Measurements from ENCODE around the gene RASA3.
"Not testable (repeated sequence)": the region's sequence is repeated elsewhere in the genome, so short reads cannot be mapped to it uniquely, and the experiment has no call there.

The RASA3 gene

DNA sequence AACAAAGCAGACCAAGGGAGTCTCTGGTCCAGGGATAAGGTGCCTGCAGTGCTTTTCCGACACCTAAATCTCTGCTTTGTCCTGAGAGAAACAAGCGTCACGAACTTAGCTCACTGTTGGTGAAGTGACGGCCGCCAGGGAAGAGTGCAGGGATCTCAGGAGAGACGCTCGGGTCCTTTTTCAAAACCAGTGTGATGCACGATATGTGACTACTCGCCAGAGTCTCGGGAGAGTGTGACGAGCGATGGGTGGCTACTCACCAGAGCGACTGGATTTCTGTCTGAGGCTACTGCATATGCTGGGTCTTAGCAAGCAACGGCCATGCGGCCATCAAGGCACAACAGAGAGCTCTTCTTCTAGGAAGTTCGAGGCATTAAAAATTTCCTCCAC is 30.1 kb upstream of the RASA3 start:
- Histone ChIP-seq H3K4me1 (ENCODE audit: low read length) (peaks cover 8% of the 10 kb centered on the region), H3K4me3 (ENCODE audit: low read length) (no peak overlapping the region), H3K4me2 (ENCODE audit: low read depth, low read length) (no peak overlapping the region), H3K9me3 (replicated peaks; ENCODE audit: insufficient read depth, low read length) (no peaks in the 10 kb centered on the region), H3K27me3 (replicated peaks; ENCODE audit: insufficient read depth, low read length) (no peaks in the 10 kb centered on the region; the same call in 1 of the 2 replicates), H2AFZ (ENCODE audit: low read length) (no peak overlapping the region), H3K9me2 (replicated peaks; ENCODE audit: insufficient read depth, low read length) (no peaks in the 10 kb centered on the region), H3F3A (ENCODE audit: insufficient read depth, low read length) (peaks cover 3% of the 10 kb centered on the region; the same call in 1 of the 2 replicates), H4K20me1 (ENCODE audit: insufficient read depth, low read length) (no peaks in the 10 kb centered on the region), H3K27ac (ENCODE audit: low read length) (no peak overlapping the region), H3K9ac (ENCODE audit: low read length) (no peak overlapping the region), H3K79me2 (ENCODE audit: low read length) (no peaks in the 10 kb centered on the region), H3K36me3 (replicated peaks; ENCODE audit: insufficient read depth, low read length) (no peaks in the 10 kb centered on the region)
- DNase-seq, result no peak
- TF ChIP-seq, protein P1, sequence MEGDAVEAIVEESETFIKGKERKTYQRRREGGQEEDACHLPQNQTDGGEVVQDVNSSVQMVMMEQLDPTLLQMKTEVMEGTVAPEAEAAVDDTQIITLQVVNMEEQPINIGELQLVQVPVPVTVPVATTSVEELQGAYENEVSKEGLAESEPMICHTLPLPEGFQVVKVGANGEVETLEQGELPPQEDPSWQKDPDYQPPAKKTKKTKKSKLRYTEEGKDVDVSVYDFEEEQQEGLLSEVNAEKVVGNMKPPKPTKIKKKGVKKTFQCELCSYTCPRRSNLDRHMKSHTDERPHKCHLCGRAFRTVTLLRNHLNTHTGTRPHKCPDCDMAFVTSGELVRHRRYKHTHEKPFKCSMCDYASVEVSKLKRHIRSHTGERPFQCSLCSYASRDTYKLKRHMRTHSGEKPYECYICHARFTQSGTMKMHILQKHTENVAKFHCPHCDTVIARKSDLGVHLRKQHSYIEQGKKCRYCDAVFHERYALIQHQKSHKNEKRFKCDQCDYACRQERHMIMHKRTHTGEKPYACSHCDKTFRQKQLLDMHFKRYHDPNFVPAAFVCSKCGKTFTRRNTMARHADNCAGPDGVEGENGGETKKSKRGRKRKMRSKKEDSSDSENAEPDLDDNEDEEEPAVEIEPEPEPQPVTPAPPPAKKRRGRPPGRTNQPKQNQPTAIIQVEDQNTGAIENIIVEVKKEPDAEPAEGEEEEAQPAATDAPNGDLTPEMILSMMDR (IDR thresholded peaks at IDR 0.05; ENCODE audit: low read length), result no peak
- TF ChIP-seq EZH2phosphoT487 (IDR thresholded peaks at IDR 0.05; ENCODE audit: low read length), result no peak
- TF ChIP-seq EZH2 (optimal IDR thresholded peaks at IDR 0.05; ENCODE audit: low read depth, low read length), result no peak

DNA sequence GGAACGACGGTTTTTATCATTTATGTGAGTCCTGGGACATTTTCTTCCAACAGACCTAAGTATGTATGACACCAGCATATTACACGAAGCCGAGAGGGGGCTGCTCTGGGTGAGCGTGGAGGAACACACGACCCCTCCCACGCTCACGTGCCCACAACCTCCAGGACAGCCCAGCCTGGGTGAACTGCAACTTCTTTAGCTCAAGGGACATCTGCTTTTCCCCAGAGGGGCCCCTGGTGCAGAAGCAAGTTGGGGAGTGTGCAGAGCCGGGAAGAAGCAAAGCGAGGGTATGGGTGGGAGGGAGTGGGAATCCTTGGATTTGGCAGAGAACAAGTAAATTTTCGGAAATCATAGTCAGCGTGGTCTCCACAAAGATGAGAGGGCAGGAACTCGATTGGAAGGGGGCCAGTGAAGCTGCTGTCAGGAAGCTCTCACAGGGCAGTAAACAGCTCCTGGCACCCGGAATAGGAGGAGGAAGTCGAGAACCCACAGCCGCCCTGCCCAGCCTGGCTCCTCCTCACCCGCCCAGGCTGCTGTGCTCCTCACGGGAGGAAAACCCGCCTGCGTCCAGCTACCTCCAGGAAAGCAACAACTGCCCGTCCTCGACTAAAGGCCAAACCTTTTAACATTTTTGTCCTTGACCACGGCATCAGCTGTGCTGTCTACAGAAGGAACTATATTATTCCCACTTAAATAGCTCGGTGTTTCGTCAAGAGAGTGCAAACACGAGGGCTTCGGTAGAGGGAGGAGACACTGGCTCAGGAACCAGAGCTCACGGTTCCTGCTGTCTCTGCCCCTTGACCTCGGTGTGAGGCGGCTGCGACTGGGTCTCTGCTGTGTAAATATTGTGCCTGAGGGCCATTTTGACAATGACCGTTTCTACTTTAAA is 29.5 kb upstream of the RASA3 start:
- no peaks in the 10 kb centered on the region for H4K20me1 ChIP-seq (ENCODE audit: insufficient read depth, low read length)
- H3K4me2 ChIP-seq (ENCODE audit: low read depth, low read length), result peak overlapping the region; percentile 27; the same call in 1 of the 2 replicates
- no peak overlapping the region for H3K4me3 ChIP-seq (ENCODE audit: low read length)
- no peaks in the 10 kb centered on the region for H3K36me3 ChIP-seq (replicated peaks; ENCODE audit: insufficient read depth, low read length)
- no peaks in the 10 kb centered on the region for H3K79me2 ChIP-seq (ENCODE audit: low read length)
- H3K9ac ChIP-seq (ENCODE audit: low read length), result no peak overlapping the region
- H3K4me1 ChIP-seq (ENCODE audit: low read length), result peaks cover 8% of the 10 kb centered on the region
- no peak overlapping the region for H3K27ac ChIP-seq (ENCODE audit: low read length)
- H3K27me3 ChIP-seq (replicated peaks; ENCODE audit: insufficient read depth, low read length), result no peaks in the 10 kb centered on the region; the same call in 1 of the 2 replicates
- no peak for DNase-seq
- H3F3A ChIP-seq (ENCODE audit: insufficient read depth, low read length), result peaks cover 3% of the 10 kb centered on the region; the same call in 1 of the 2 replicates
- no peaks in the 10 kb centered on the region for H3K9me3 ChIP-seq (replicated peaks; ENCODE audit: insufficient read depth, low read length)
- TF ChIP-seq EZH2phosphoT487 (IDR thresholded peaks at IDR 0.05; ENCODE audit: low read length), result no peak
- TF ChIP-seq EZH2 (optimal IDR thresholded peaks at IDR 0.05; ENCODE audit: low read depth, low read length), result no peak
- TF ChIP-seq, protein P1 (IDR thresholded peaks at IDR 0.05; ENCODE audit: low read length), result no peak
- 0 out of 2 replicates have a peak overlapping the region, but pooled peaks have one; percentile 28 for H2AFZ ChIP-seq (ENCODE audit: low read length)
- H3K9me2 ChIP-seq (replicated peaks; ENCODE audit: insufficient read depth, low read length), result no peaks in the 10 kb centered on the region

DNA sequence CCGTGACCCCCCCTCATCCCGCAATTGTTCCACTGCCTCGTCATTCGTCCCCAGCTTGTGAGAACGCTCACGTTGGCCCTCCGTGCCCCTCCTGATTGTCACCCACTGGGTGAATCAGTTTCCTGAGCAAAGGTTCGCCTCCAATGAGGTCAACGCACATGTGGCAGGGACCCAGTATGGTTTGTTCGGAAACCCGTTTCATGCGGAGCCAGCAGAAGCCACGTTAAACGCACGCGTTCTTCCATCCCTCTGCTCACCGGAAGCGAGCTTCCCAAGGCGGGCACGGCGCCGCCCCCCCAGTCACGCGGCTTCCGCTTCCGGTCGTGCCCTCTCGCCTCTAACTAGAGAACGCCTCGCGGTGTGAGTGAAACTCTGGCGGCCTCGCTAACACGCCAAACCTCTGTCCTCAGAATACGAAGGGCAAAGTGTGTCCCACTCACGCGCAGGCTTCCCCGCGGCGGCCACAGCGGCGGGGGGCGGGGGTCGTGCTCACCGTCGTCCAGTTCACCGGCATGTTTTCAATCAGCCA is 28.7 kb upstream of the RASA3 start:
- H3K4me2 ChIP-seq (ENCODE audit: low read depth, low read length), result no peak overlapping the region
- TF ChIP-seq EZH2phosphoT487 (IDR thresholded peaks at IDR 0.05; ENCODE audit: low read length) (no peak), EZH2 (optimal IDR thresholded peaks at IDR 0.05; ENCODE audit: low read depth, low read length) (no peak)
- TF ChIP-seq, protein P1 (IDR thresholded peaks at IDR 0.05; ENCODE audit: low read length), result no peak

DNA sequence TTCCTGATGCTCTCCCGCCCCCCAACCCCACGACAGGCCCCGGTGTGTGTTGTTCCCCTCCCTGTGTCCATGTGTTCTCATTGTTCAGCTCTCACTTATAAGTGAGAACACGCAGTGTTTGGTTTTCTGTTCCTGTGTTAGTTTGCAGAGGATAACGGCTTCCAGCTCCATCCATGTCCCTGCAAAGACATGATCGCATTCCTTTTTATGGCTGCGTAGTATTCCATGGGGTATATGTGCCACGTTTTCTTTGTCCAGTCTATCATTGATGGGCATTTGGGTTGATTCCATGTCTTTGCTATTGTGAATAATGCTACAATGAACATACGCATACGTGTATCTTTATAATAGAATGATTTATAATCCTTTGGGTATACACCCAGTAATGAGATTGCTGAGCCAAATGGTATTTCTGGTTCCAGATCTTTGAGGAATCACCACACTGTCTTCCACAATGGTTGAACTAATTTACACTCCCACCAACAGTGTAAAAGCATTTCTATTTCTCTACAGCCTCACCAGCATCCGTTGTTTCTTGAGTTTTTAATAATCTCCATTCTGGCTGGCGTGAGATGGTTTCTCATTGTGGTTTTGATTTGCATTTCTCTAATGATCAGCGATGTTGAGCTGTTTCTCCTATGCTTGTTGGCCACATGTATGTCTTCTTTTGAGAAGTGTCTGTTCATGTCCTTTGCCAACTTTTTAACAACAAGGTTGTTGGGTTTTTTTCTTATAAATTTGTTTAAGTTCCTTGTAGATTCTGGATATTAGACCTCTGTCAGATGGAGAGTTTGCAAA is 26.6 kb upstream of the RASA3 start:
- peaks cover 12% of the 10 kb centered on the region for H3K4me1 ChIP-seq (ENCODE audit: low read length)
- not testable (repeated sequence) for H3K36me3 ChIP-seq (replicated peaks; ENCODE audit: insufficient read depth, low read length); H3K4me3 ChIP-seq (ENCODE audit: low read length); H3K9me2 ChIP-seq (replicated peaks; ENCODE audit: insufficient read depth, low read length); H3K79me2 ChIP-seq (ENCODE audit: low read length); H3F3A ChIP-seq (ENCODE audit: insufficient read depth, low read length); H3K9me3 ChIP-seq (replicated peaks; ENCODE audit: insufficient read depth, low read length); H4K20me1 ChIP-seq (ENCODE audit: insufficient read depth, low read length); H3K9ac ChIP-seq (ENCODE audit: low read length); H3K27me3 ChIP-seq (replicated peaks; ENCODE audit: insufficient read depth, low read length); H3K4me2 ChIP-seq (ENCODE audit: low read depth, low read length); H2AFZ ChIP-seq (ENCODE audit: low read length)
- peak overlapping the region; percentile 8; the same call in 1 of the 2 replicates for H3K27ac ChIP-seq (ENCODE audit: low read length)
- peak; percentile 35 for DNase-seq

More for the DNA sequence above, 28.7 kb upstream of the RASA3 start:
- DNase-seq, result no peak
- no peak overlapping the region for H2AFZ ChIP-seq (ENCODE audit: low read length)
- H3K4me3 ChIP-seq (ENCODE audit: low read length), result no peak overlapping the region
- H3K79me2 ChIP-seq (ENCODE audit: low read length), result no peaks in the 10 kb centered on the region
- H3K9ac ChIP-seq (ENCODE audit: low read length), result no peak overlapping the region
- H3F3A ChIP-seq (ENCODE audit: insufficient read depth, low read length), result peaks cover 3% of the 10 kb centered on the region; the same call in 1 of the 2 replicates
- H3K4me1 ChIP-seq (ENCODE audit: low read length), result peaks cover 12% of the 10 kb centered on the region
- no peaks in the 10 kb centered on the region for H3K36me3 ChIP-seq (replicated peaks; ENCODE audit: insufficient read depth, low read length)
- H3K9me3 ChIP-seq (replicated peaks; ENCODE audit: insufficient read depth, low read length), result no peaks in the 10 kb centered on the region
- no peaks in the 10 kb centered on the region; the same call in 1 of the 2 replicates for H3K27me3 ChIP-seq (replicated peaks; ENCODE audit: insufficient read depth, low read length)
- no peaks in the 10 kb centered on the region for H3K9me2 ChIP-seq (replicated peaks; ENCODE audit: insufficient read depth, low read length)
- H3K27ac ChIP-seq (ENCODE audit: low read length), result no peak overlapping the region
- no peaks in the 10 kb centered on the region for H4K20me1 ChIP-seq (ENCODE audit: insufficient read depth, low read length)

Data from MM.1S (cell line).